SK-N-SH (cell line): ENCODE results near the gene FOXRED1. TPM values are rescaled to one million over a fixed set of nuclear protein-coding genes. Genes with fewer than 3 reads are reported as not detected.

Experiments used
- CTCF ChIA-PET: fragments of 300-600, 350-600 bp; formaldehyde crosslinking; extraction: SDS; loops from one replicate; lab custom pipeline; 2021; lab: Yijun Ruan, JAX
- POLR2A ChIA-PET: fragments of 350-600 bp; sonication (Branson Sonifier 250); formaldehyde crosslinking; extraction: SDS; loops from one replicate; lab custom pipeline; 2020; ENCODE audit warnings: antibody characterized with exemption, inconsistent platforms; lab: Yijun Ruan, JAX
- DNase-seq: peaks from one replicate; pipeline ENCODE4 v3.0.0; 2012
- H2AFZ ChIP-seq: fragments of 200-600 bp; sonication (generic); 2 replicates; pipeline ENCODE4 v1.8.1; 2016; ENCODE audit warnings: antibody characterized with exemption, mild to moderate bottlenecking, low read depth
- H3F3A ChIP-seq: fragments of 200-600 bp; sonication (generic); replicated peaks from 2 replicates; pipeline ENCODE3; 2016; ENCODE audit warnings: antibody characterized with exemption, mild to moderate bottlenecking; ENCODE audit not compliant: insufficient read depth
- H3K27ac ChIP-seq, 2 experiments: fragments of 200-500 bp in 1 of 2; fragments of 200-600 bp in 1 of 2; sonication (Bioruptor generic) in 1 of 2; sonication (generic), shearing (Covaris generic) in 1 of 2; 2 replicates each; pipeline versions ENCODE4 v1.5.1 to v1.6.1; 2014 to 2016; ENCODE audit warnings: low read depth in 2 of 2, inconsistent platforms in 1 of 2, low read length in 1 of 2, mild to moderate bottlenecking in 1 of 2, mixed read lengths in 1 of 2
- H3K27me3 ChIP-seq: fragments of 200-600 bp; sonication (generic), shearing (Covaris generic); 2 replicates; pipeline ENCODE4 v1.6.1; 2016; ENCODE audit warnings: mixed run types; ENCODE audit not compliant: insufficient read depth
- H3K36me3 ChIP-seq, 2 experiments: fragments of 200-500 bp in 1 of 2; fragments of 200-600 bp in 1 of 2; sonication (Bioruptor generic) in 1 of 2; sonication (generic) in 1 of 2; replicated peaks in 1 of 2; 2 replicates each; pipeline versions ENCODE3 to v1.5.1; 2014 to 2016; ENCODE audit warnings: low read length in 1 of 2, mild to moderate bottlenecking in 1 of 2; ENCODE audit not compliant: insufficient read depth in 2 of 2, control insufficient read depth in 1 of 2
- H3K4me1 ChIP-seq, 2 experiments: fragments of 200-500 bp in 1 of 2; fragments of 200-600 bp in 1 of 2; sonication (Bioruptor generic) in 1 of 2; sonication (generic), shearing (Covaris generic) in 1 of 2; 2 replicates each; pipeline versions ENCODE4 v1.5.1 to v1.6.1; 2014 to 2016; ENCODE audit warnings: low read depth in 1 of 2, low read length in 1 of 2, mixed run types in 1 of 2; ENCODE audit not compliant: insufficient read depth in 2 of 2, control insufficient read depth in 1 of 2
- H3K4me2 ChIP-seq: fragments of 200-600 bp; sonication (generic), shearing (Covaris generic); 2 replicates; pipeline ENCODE4 v1.6.1; 2017; ENCODE audit warnings: mixed run types
- H3K4me3 ChIP-seq, 2 experiments: fragments of 200-500 bp in 1 of 2; fragments of 200-600 bp in 1 of 2; sonication (Bioruptor generic) in 1 of 2; sonication (generic), shearing (Covaris generic) in 1 of 2; 2 replicates each; pipeline versions ENCODE4 v1.5.1 to v1.8.1; 2014 to 2016; ENCODE audit warnings: low read depth in 2 of 2, inconsistent platforms in 1 of 2, low read length in 1 of 2, mild to moderate bottlenecking in 1 of 2, mixed read lengths in 1 of 2, moderate library complexity in 1 of 2
- H3K79me2 ChIP-seq: fragments of 200-600 bp; sonication (generic); 2 replicates; pipeline ENCODE4 v1.8.1; 2017; ENCODE audit warnings: mild to moderate bottlenecking; ENCODE audit not compliant: insufficient read depth
- H3K9ac ChIP-seq: fragments of 200-600 bp; sonication (generic); 2 replicates; pipeline ENCODE4 v1.6.1; 2017; ENCODE audit warnings: mixed run types
- H3K9me2 ChIP-seq: fragments of 200-600 bp; sonication (generic); 2 replicates; pipeline ENCODE4 v1.6.1; 2017; ENCODE audit warnings: mixed run types
- H3K9me3 ChIP-seq: fragments of 200-600 bp; sonication (generic); 2 replicates; pipeline ENCODE4 v1.6.1; 2017; ENCODE audit warnings: mixed run types, mild to moderate bottlenecking, moderate library complexity
- H4K20me1 ChIP-seq: fragments of 200-600 bp; sonication (generic); 2 replicates; pipeline ENCODE4 v1.6.1; 2017; ENCODE audit warnings: mild to moderate bottlenecking, mixed run types; ENCODE audit not compliant: insufficient read depth
- FOXJ3 ChIP-seq: sonication (generic); formaldehyde crosslinking; IDR thresholded peaks from 2 replicates; pipeline ENCODE4 v1.5.1; 2020; ENCODE audit warnings: mild to moderate bottlenecking, missing genetic modification reagents
- FOXM1 ChIP-seq: IDR thresholded peaks from 2 replicates; pipeline ENCODE4 v1.4.0; 2012; ENCODE audit warnings: low read depth, mild to moderate bottlenecking
- GABPA ChIP-seq: IDR thresholded peaks from 2 replicates; pipeline ENCODE4 v1.4.0; 2012; ENCODE audit warnings: low read depth, mild to moderate bottlenecking
- GATA2 ChIP-seq: sonication (generic); formaldehyde crosslinking; IDR thresholded peaks from 2 replicates; pipeline ENCODE4 v1.5.0; 2020; ENCODE audit warnings: mild to moderate bottlenecking, missing genetic modification reagents
- JUND ChIP-seq: IDR thresholded peaks from 2 replicates; pipeline ENCODE4 v1.4.0; 2012
- MEF2A ChIP-seq: IDR thresholded peaks from 2 replicates; pipeline ENCODE4 v1.4.0; 2012; ENCODE audit warnings: low read depth, borderline replicate concordance
- POLR2AphosphoS5 ChIP-seq: IDR thresholded peaks from 2 replicates; pipeline ENCODE4 v1.6.1; 2012; ENCODE audit warnings: low read depth, low read length
- RAD21 ChIP-seq: IDR thresholded peaks from 2 replicates; pipeline ENCODE4 v1.6.1; 2012; ENCODE audit warnings: mild to moderate bottlenecking, low read length
- RFX5 ChIP-seq: IDR thresholded peaks from 2 replicates; pipeline ENCODE4 v1.6.1; 2012; ENCODE audit warnings: mild to moderate bottlenecking, improper control_type of control experiment, low read length
- SMC3 ChIP-seq: IDR thresholded peaks from 2 replicates; pipeline ENCODE4 v1.6.1; 2012; ENCODE audit warnings: low read depth, low read length, improper control_type of control experiment
- YY1 ChIP-seq: IDR thresholded peaks from 2 replicates; pipeline ENCODE4 v1.4.0; 2012; ENCODE audit warnings: low read depth, mild to moderate bottlenecking
- WGBS: methylation state at CpG from one replicate; pipeline ENCODE4 v1.1.6; 2017; ENCODE audit warnings: low lambda C conversion rate; 5-methylcytosine and 5-hydroxymethylcytosine counted together
- polyA plus RNA-seq, 3 experiments: library from polyadenylated mRNA; depleted of rRNA; stranded (reverse); fragments of >200 nt; gene quantifications; 2 replicates each; pipeline ENCODE4 v1.2.3, GENCODE V29; 2012
- TF ChIP-seq, protein P1 (sequence below): fragments of 200-600 bp; sonication (generic); IDR thresholded peaks from 2 replicates; pipeline ENCODE4 v1.6.1; 2017; ENCODE audit warnings: antibody characterized with exemption, mild to moderate bottlenecking, moderate library complexity

Gene FOXRED1
- polyA plus RNA-seq, 1 of the 3 experiments (the other 2 are of a cell fraction), result 35.2 TPM

DNA sequence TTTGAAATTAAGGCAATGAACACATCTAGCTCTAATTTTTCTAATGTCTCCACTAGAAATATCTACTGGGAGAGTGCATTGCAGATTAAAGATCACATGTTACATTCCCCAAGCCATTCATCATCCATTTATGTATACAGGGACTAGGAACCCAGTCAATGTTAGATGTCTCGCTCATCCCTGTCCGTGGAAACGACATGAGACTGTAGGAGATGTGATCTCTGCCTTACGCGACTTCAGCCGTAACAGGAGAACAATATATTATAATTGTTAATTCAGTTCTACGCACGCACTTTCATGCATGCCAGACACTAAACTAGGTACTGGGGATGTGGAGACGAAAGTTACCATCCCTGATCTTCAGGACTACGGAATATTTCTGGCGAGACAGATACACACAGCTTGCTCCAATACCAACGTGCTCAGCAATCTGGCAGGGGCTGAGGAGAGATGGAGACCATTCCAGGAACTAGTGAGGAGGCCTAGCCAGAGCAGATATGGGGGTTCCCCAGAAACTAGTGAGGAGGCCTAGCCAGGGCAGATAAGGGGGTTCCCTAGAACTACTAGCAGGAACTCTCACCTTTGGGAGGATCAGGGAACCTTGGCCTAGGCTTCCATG lies 35.6 kb downstream of the FOXRED1 start:
- CTCF ChIA-PET, result interaction anchor here (1.2 to 10.0 kb wide), 2 partner anchors 179 to 305 kb away, joined by 3 to 172 read pairs; no protein-coding TSS in a partner anchor

DNA sequence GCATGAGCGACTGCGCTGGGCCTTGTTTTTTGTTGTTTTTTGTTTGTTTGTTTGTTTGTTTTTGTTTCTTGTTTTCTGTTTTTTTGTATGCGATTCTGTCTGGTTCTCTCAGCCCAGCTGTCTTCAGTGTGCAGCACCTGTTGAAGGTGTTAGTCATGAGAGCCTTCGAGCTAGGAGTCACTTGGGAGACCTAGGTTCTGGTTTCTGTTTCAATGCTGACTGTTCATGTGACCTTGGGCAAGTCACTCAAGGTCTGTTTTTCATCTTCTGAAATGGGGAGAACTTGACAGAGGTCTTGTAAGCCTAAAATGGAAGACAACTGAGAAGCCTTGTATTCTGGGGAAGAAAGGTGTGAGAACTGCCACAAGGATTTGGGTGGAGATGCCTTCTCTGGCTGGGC lies 36.7 kb downstream of the FOXRED1 start:
- no peak overlapping the region for H3K4me2 ChIP-seq
- H3K4me3 ChIP-seq, result no peak overlapping the region; a peak in 1 of 4 replicates
- no peak overlapping the region; the same call in 1 of the 2 replicates for H2AFZ ChIP-seq
- no peaks in the 10 kb centered on the region for H3K9me3 ChIP-seq
- no peak overlapping the region for H3K9ac ChIP-seq
- H3K36me3 ChIP-seq, result peaks cover 0 to 5% of the 10 kb centered on the region in 2 experiments
- H3K4me1 ChIP-seq, result peaks cover under 1 to 11% of the 10 kb centered on the region in 2 experiments; a peak in 3 of 4 replicates
- no peaks in the 10 kb centered on the region for H4K20me1 ChIP-seq
- WGBS, result 87% methylated on average over 4 of the region's 4 CpGs
- H3K9me2 ChIP-seq, result no peaks in the 10 kb centered on the region
- DNase-seq, result no peak
- CTCF ChIA-PET, result interaction anchor here (1.2 to 10.0 kb wide), 3 partner anchors 178 to 304 kb away, joined by 3 to 172 read pairs (median 3); no protein-coding TSS in a partner anchor
- peaks cover 38% of the 10 kb centered on the region for H3K79me2 ChIP-seq
- POLR2A ChIA-PET, result no interaction called here
- H3F3A ChIP-seq, result peaks cover 26% of the 10 kb centered on the region
- no peak overlapping the region for H3K27ac ChIP-seq
- no peaks in the 10 kb centered on the region for H3K27me3 ChIP-seq
- TF ChIP-seq GABPA (no peak), YY1 (no peak), MEF2A (no peak), GATA2 (CRISPR knock-in tag) (no peak), FOXJ3 (CRISPR knock-in tag) (no peak), JUND (no peak)

More for the DNA sequence above, 35.6 kb downstream of the FOXRED1 start:
- peaks cover under 1 to 1% of the 10 kb centered on the region in 2 experiments for H3K36me3 ChIP-seq
- H3K9ac ChIP-seq, result peak overlapping the region; percentile 97
- H2AFZ ChIP-seq, result peak overlapping the region; percentile 85
- peak overlapping the region; percentile 92 to 94 for H3K27ac ChIP-seq
- H3K9me3 ChIP-seq, result no peaks in the 10 kb centered on the region
- H3K4me1 ChIP-seq, result peaks cover 0 to 9% of the 10 kb centered on the region in 2 experiments; a peak in 2 of 4 replicates
- H3K9me2 ChIP-seq, result no peaks in the 10 kb centered on the region
- no peak for TF ChIP-seq RFX5
- TF ChIP-seq RAD21, result no peak
- no peak for TF ChIP-seq POLR2AphosphoS5
- TF ChIP-seq SMC3, result no peak
- TF ChIP-seq FOXM1, result no peak
- H3K79me2 ChIP-seq, result peaks cover 38% of the 10 kb centered on the region
- WGBS, result 36% methylated on average over 12 of the region's 12 CpGs
- DNase-seq, result peak; percentile 32
- H3K27me3 ChIP-seq, result no peaks in the 10 kb centered on the region
- H3K4me3 ChIP-seq, result peak overlapping the region; percentile 63 to 72
- peaks cover 19% of the 10 kb centered on the region for H3F3A ChIP-seq
- no peaks in the 10 kb centered on the region for H4K20me1 ChIP-seq
- H3K4me2 ChIP-seq, result peak overlapping the region; percentile 82
- POLR2A ChIA-PET, result interaction anchor here (0.6 to 1.2 kb wide), 6 partner anchors 13 to 1710 kb away, joined by 3 to 7 read pairs (median 4); partner anchors contain the start of genes FOXRED1, SRPRA and TIRAP

DNA sequence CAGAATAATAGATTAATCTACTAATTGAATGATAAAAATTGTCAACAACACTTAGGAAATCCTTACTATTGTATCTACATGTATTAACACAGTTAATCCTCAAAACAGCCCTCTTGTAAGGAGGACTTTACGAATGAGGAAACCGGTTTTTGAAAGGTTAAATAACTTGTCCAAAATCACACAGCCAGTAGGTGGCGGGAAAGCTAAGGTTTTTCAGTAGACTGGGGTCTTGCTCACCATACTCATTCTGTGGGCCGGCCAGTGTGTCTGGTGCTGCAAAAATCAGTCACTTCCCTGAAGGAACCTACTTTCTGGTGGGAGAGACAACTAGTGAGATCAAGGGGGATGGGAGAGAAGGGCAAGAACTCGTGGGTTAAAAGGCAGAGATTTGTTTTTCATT lies 38.8 kb downstream of the FOXRED1 start:
- ChIA-PET POLR2A (no interaction called here), CTCF (interaction anchor here (0.6 to 10.0 kb wide), 7 partner anchors 33 to 268 kb away, joined by 3 to 172 read pairs (median 4); no protein-coding TSS in a partner anchor)
- H4K20me1 ChIP-seq, result no peaks in the 10 kb centered on the region

More for the DNA sequence above, 38.8 kb downstream of the FOXRED1 start:
- DNase-seq, result peak; percentile 33
- H3K4me2 ChIP-seq, result no peak overlapping the region
- 51% methylated on average over 5 of the region's 5 CpGs for WGBS
- H3K9ac ChIP-seq, result no peak overlapping the region
- no peaks in the 10 kb centered on the region for H3K9me2 ChIP-seq
- H3K79me2 ChIP-seq, result peaks cover 26% of the 10 kb centered on the region
- H3K27me3 ChIP-seq, result no peaks in the 10 kb centered on the region
- peaks cover 26% of the 10 kb centered on the region for H3F3A ChIP-seq
- H3K27ac ChIP-seq, result peak overlapping the region; percentile 12 to 26; a peak in 2 of 4 replicates
- H3K36me3 ChIP-seq, result peaks cover 3 to 5% of the 10 kb centered on the region in 2 experiments
- peak; percentile 66 for TF ChIP-seq RAD21
- TF ChIP-seq, protein P1, sequence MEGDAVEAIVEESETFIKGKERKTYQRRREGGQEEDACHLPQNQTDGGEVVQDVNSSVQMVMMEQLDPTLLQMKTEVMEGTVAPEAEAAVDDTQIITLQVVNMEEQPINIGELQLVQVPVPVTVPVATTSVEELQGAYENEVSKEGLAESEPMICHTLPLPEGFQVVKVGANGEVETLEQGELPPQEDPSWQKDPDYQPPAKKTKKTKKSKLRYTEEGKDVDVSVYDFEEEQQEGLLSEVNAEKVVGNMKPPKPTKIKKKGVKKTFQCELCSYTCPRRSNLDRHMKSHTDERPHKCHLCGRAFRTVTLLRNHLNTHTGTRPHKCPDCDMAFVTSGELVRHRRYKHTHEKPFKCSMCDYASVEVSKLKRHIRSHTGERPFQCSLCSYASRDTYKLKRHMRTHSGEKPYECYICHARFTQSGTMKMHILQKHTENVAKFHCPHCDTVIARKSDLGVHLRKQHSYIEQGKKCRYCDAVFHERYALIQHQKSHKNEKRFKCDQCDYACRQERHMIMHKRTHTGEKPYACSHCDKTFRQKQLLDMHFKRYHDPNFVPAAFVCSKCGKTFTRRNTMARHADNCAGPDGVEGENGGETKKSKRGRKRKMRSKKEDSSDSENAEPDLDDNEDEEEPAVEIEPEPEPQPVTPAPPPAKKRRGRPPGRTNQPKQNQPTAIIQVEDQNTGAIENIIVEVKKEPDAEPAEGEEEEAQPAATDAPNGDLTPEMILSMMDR, result peak; percentile 67
- no peak for TF ChIP-seq POLR2AphosphoS5
- 0 out of 2 replicates have a peak, but pooled peaks have one; percentile 22 for TF ChIP-seq SMC3
- peaks cover 4 to 13% of the 10 kb centered on the region in 2 experiments; a peak in 3 of 4 replicates for H3K4me1 ChIP-seq
- H3K9me3 ChIP-seq, result no peaks in the 10 kb centered on the region
- no peak overlapping the region for H2AFZ ChIP-seq
- H3K4me3 ChIP-seq, result no peak overlapping the region
